HCT116 (cell line): ENCODE results near the gene NFS1. TPM values are rescaled to one million over a fixed set of nuclear protein-coding genes. Genes with fewer than 3 reads are reported as not detected.
"Not testable (repeated sequence)": the region's sequence is repeated elsewhere in the genome, so short reads cannot be mapped to it uniquely, and the experiment has no call there.

Experiments used
- ATAC-seq: fragments of 200-7000 bp; cut with Tn5 transposase; 2 replicates; pipeline ENCODE4 v1.9.1; 2020; ENCODE audit warnings: mild to moderate bottlenecking, moderate library complexity
- BruUV-seq: library from RNA; stranded (reverse); fragments of 400-500 nt; replicated peaks from 2 replicates; lab custom pipeline; 2021; lab: Mats Ljungman, UMichigan
- CTCF ChIA-PET: fragments of 300-600 bp; sonication (Branson Sonifier 250); formaldehyde crosslinking; loops from one replicate; lab custom pipeline; 2021; ENCODE audit warnings: antibody characterized with exemption; lab: Charles Lee
- POLR2A ChIA-PET: fragments of 300-600, 350-600 bp; sonication (Branson Sonifier 250); formaldehyde crosslinking; loops from one replicate; lab custom pipeline; 2021; ENCODE audit warnings: antibody characterized with exemption; lab: Charles Lee
- RAD21 ChIA-PET, 2 experiments: fragments of 300-600 bp; sonication (Branson Sonifier 250); formaldehyde crosslinking; loops; one replicate each; lab custom pipeline; 2023; ENCODE audit warnings: low total read pairs in 2 of 2; ENCODE audit not compliant: uncharacterized antibody in 2 of 2, unreplicated experiment in 2 of 2, low non-redundant PET in 1 of 2; lab: Charles Lee
- DNase-seq: peaks from one replicate; pipeline ENCODE4 v3.0.0-alpha.2; 2010; ENCODE audit warnings: low read depth, low spot score
- H2AFZ ChIP-seq: fragments of 200-600 bp; shearing (Covaris generic), sonication (generic); 2 replicates; pipeline ENCODE4 v1.6.1; 2017; ENCODE audit warnings: low read depth, mixed run types, mixed read lengths, antibody characterized with exemption, low read length; ENCODE audit not compliant: poor library complexity, severe bottlenecking
- H3K27ac ChIP-seq: 2 replicates; pipeline ENCODE4 v1.5.1; 2012; ENCODE audit warnings: low read depth, low read length
- H3K27me3 ChIP-seq: fragments of 200-600 bp; sonication (generic); 2 replicates; pipeline ENCODE4 v1.6.1; 2016; ENCODE audit warnings: mixed run types, low read length, mixed read lengths; ENCODE audit not compliant: insufficient read depth
- H3K36me3 ChIP-seq, 2 experiments: fragments of 200-500 bp in 1 of 2; fragments of 200-600 bp in 1 of 2; sonication (Bioruptor generic) in 1 of 2; sonication (generic) in 1 of 2; 2 replicates each; pipeline versions ENCODE4 v1.5.1 to v1.6.1; 2014 to 2016; ENCODE audit warnings: low read length in 2 of 2, inconsistent platforms in 1 of 2, mixed read lengths in 1 of 2, mixed run types in 1 of 2; ENCODE audit not compliant: insufficient read depth in 2 of 2, control insufficient read depth in 1 of 2
- H3K4me1 ChIP-seq, 2 experiments: fragments of 200-600 bp in 1 of 2; sonication (generic) in 1 of 2; 2 replicates each; pipeline versions ENCODE4 v1.5.1 to v1.6.1; 2012 to 2017; ENCODE audit warnings: low read length in 2 of 2, inconsistent platforms in 1 of 2, mild to moderate bottlenecking in 1 of 2, mixed read lengths in 1 of 2, mixed run types in 1 of 2, moderate library complexity in 1 of 2; ENCODE audit not compliant: insufficient read depth in 2 of 2, control insufficient read depth in 1 of 2
- H3K4me2 ChIP-seq: fragments of 200-600 bp; sonication (generic); 2 replicates; pipeline ENCODE4 v1.6.1; 2017; ENCODE audit warnings: mixed run types, low read length, mixed read lengths
- H3K4me3 ChIP-seq, 2 experiments: fragments of 200-600 bp in 1 of 2; sonication (generic) in 1 of 2; replicated peaks in 1 of 2; 2 replicates each; pipeline ENCODE4 v1.5.1; 2011 to 2016; ENCODE audit warnings: low read length in 2 of 2, control low read depth in 1 of 2, low read depth in 1 of 2, mild to moderate bottlenecking in 1 of 2, mixed read lengths in 1 of 2, mixed run types in 1 of 2
- H3K79me2 ChIP-seq: fragments of 200-600 bp; sonication (generic); 2 replicates; pipeline ENCODE4 v1.6.1; 2017; ENCODE audit warnings: mild to moderate bottlenecking, mixed run types, low read length, moderate library complexity, mixed read lengths; ENCODE audit not compliant: insufficient read depth
- H3K9ac ChIP-seq: fragments of 200-600 bp; sonication (generic); 2 replicates; pipeline ENCODE4 v1.6.1; 2016; ENCODE audit warnings: low read length, mixed read lengths
- H3K9me2 ChIP-seq: fragments of 200-600 bp; sonication (generic), shearing (Covaris generic); 2 replicates; pipeline ENCODE4 v1.6.1; 2017; ENCODE audit warnings: mixed run types, mild to moderate bottlenecking, moderate library complexity; ENCODE audit not compliant: insufficient read depth
- H3K9me3 ChIP-seq, 2 experiments: fragments of 200-500 bp in 1 of 2; fragments of 200-600 bp in 1 of 2; sonication (Bioruptor generic) in 1 of 2; sonication (generic) in 1 of 2; 2 replicates each; pipeline ENCODE4 v1.6.1; 2014 to 2017; ENCODE audit warnings: low read length in 2 of 2, mixed read lengths in 2 of 2, inconsistent platforms in 1 of 2, low read depth in 1 of 2, mild to moderate bottlenecking in 1 of 2, mixed run types in 1 of 2, moderate library complexity in 1 of 2; ENCODE audit not compliant: control insufficient read depth in 1 of 2, insufficient read depth in 1 of 2
- H4K20me1 ChIP-seq: fragments of 200-600 bp; sonication (generic), shearing (Covaris generic); 2 replicates; pipeline ENCODE4 v1.6.1; 2017; ENCODE audit warnings: mixed run types, mild to moderate bottlenecking, moderate library complexity; ENCODE audit not compliant: insufficient read depth
- CBX3 ChIP-seq: IDR thresholded peaks from 2 replicates; pipeline ENCODE4 v1.6.1; 2012; ENCODE audit warnings: low read depth
- EGR1 ChIP-seq: IDR thresholded peaks from 2 replicates; pipeline ENCODE4 v1.6.1; 2012; ENCODE audit warnings: low read depth
- ELF1 ChIP-seq: IDR thresholded peaks from 2 replicates; pipeline ENCODE4 v1.6.1; 2012; ENCODE audit warnings: low read depth, borderline replicate concordance
- EZH2 ChIP-seq: fragments of 200-600 bp; sonication (generic); IDR thresholded peaks from 2 replicates; pipeline ENCODE4 v1.6.1; 2017; ENCODE audit warnings: antibody characterized with exemption, mixed run types
- EZH2phosphoT487 ChIP-seq: fragments of 200-600 bp; IDR thresholded peaks from 2 replicates; pipeline ENCODE4 v1.6.1; 2018; ENCODE audit warnings: antibody characterized with exemption, borderline replicate concordance
- MAX ChIP-seq: IDR thresholded peaks from 2 replicates; pipeline ENCODE4 v1.6.1; 2012
- RAD21 ChIP-seq: IDR thresholded peaks from 2 replicates; pipeline ENCODE4 v1.6.1; 2012; ENCODE audit warnings: low read depth, mild to moderate bottlenecking
- SIN3A ChIP-seq: IDR thresholded peaks from 2 replicates; pipeline ENCODE4 v1.6.1; 2012; ENCODE audit warnings: low read depth
- SP1 ChIP-seq: IDR thresholded peaks from 2 replicates; pipeline ENCODE4 v1.6.1; 2012; ENCODE audit warnings: low read depth
- SRF ChIP-seq: IDR thresholded peaks from 2 replicates; pipeline ENCODE4 v1.6.1; 2012; ENCODE audit warnings: low read depth
- ZFX ChIP-seq: fragments of 450-650 bp; IDR thresholded peaks from 2 replicates; pipeline ENCODE4 v1.6.1; 2017
- intact Hi-C: fragments of 100-400 bp; cut with micrococcal nuclease; formaldehyde crosslinking; loops from 2 replicates; pipeline ENCODE4 v1.10.0; 2022
- total RNA-seq: library from RNA; stranded (reverse); gene quantifications from one replicate; pipeline ENCODE4 v1.2.1, GENCODE V29; 2021; ENCODE audit not compliant: unreplicated experiment

NFS1 gene
- total RNA-seq, 1 experiment from 2014 or later, result 33.9 TPM

- peaks cover 64% of the 10 kb centered on the region for H4K20me1 ChIP-seq
- ATAC-seq, result no peak
- CTCF ChIA-PET, result no interaction called here
- no peaks in the 10 kb centered on the region for H3K9me3 ChIP-seq
- intact Hi-C loops, result no loop called here
- RAD21 ChIA-PET, result no interaction called here
- no peak for TF ChIP-seq RAD21
- no peak for TF ChIP-seq CBX3
- no peak for TF ChIP-seq EZH2
- no peak for TF ChIP-seq ELF1
- no peak for TF ChIP-seq ZFX
- TF ChIP-seq EGR1, result no peak
- no peak for TF ChIP-seq SP1
- no peak for TF ChIP-seq EZH2phosphoT487
- no peak for TF ChIP-seq SRF
- TF ChIP-seq SIN3A, result no peak
- TF ChIP-seq MAX, result no peak
- H2AFZ ChIP-seq, result no peak overlapping the region
- H3K36me3 ChIP-seq, result peaks cover 84 to 92% of the 10 kb centered on the region in 2 experiments
- POLR2A ChIA-PET, result interaction anchor here (1.5 kb wide), 1 partner anchor 28 kb away, joined by 4 read pairs; the partner anchor contains the start of gene RBM39
- no peak for DNase-seq
- H3K4me3 ChIP-seq, result no peak overlapping the region
- no peaks in the 10 kb centered on the region for H3K27me3 ChIP-seq
- no peak overlapping the region for H3K9ac ChIP-seq
- BruUV-seq, result no TSS peak
- no peaks in the 10 kb centered on the region for H3K9me2 ChIP-seq
- H3K4me1 ChIP-seq, result no peaks in the 10 kb centered on the region
- no peak overlapping the region for H3K27ac ChIP-seq
- no peak overlapping the region for H3K4me2 ChIP-seq
- H3K79me2 ChIP-seq, result peaks cover 99% of the 10 kb centered on the region
These were observed 15.0 kb upstream of the NFS1 start for GRCh38 chr20:35714127-35714526.

- BruUV-seq, CTCF ChIA-PET, H3K27me3 ChIP-seq, H3K9me2 ChIP-seq, H3K9ac ChIP-seq, H3K4me3 ChIP-seq, POLR2A ChIA-PET, H3K9me3 ChIP-seq, H3K4me1 ChIP-seq, intact Hi-C loops, H3K4me2 ChIP-seq, DNase-seq, RAD21 ChIA-PET, ATAC-seq, H2AFZ ChIP-seq, H3K27ac ChIP-seq: not testable (repeated sequence)
- H3K79me2 ChIP-seq, result peaks cover 99% of the 10 kb centered on the region
- H4K20me1 ChIP-seq, result peaks cover 72% of the 10 kb centered on the region
- H3K36me3 ChIP-seq, result peaks cover 84 to 92% of the 10 kb centered on the region in 2 experiments
These were observed 14.0 kb upstream of the NFS1 start for GRCh38 chr20:35713120-35713519.
